Upper lobe of right lung (tissue), 1 donor: Measurements from ENCODE around the gene STARD13. TPM values are rescaled to one million over a fixed set of nuclear protein-coding genes. Genes with fewer than 3 reads are reported as not detected.

Experiments
- ATAC-seq: fragments of 200-7000 bp; cut with Tn5 transposase; one replicate; pipeline ENCODE4 v1.9.1; 2020; ENCODE audit warnings: mild to moderate bottlenecking, moderate library complexity
- DNase-seq: peaks from one replicate; pipeline ENCODE4 v3.0.0-alpha.2; 2020
- H3K27ac ChIP-seq: fragments of 200-600 bp; one replicate; pipeline ENCODE4 v1.8.0; 2022
- H3K27me3 ChIP-seq: fragments of 200-600 bp; one replicate; pipeline ENCODE4 v1.8.0; 2022; ENCODE audit warnings: mild to moderate bottlenecking
- H3K36me3 ChIP-seq: fragments of 200-600 bp; one replicate; pipeline ENCODE4 v1.8.0; 2022
- H3K4me1 ChIP-seq: fragments of 200-600 bp; one replicate; pipeline ENCODE4 v1.8.0; 2022
- H3K4me3 ChIP-seq: fragments of 200-600 bp; one replicate; pipeline ENCODE4 v1.8.0; 2022; ENCODE audit warnings: mild to moderate bottlenecking
- H3K9me3 ChIP-seq: fragments of 200-600 bp; one replicate; pipeline ENCODE4 v1.8.0; 2022
- intact Hi-C: fragments of 100-400 bp; cut with DNase I; formaldehyde crosslinking; loops from one replicate; pipeline ENCODE4 v1.11.0; 2022
- total RNA-seq: library from RNA; stranded (reverse); fragmentation: NEBNext Ultra II Directional; extraction: Animal tissue kit (Norgen Biotek cat#: 25700); gene quantifications from one replicate; pipeline ENCODE4 v1.2.1, GENCODE V29; 2021
- TF ChIP-seq, protein P1 (sequence below): fragments of 200-600 bp; IDR thresholded peaks from one replicate; pipeline ENCODE4 v1.8.0; 2022; ENCODE audit warnings: antibody characterized with exemption
- donor health status: DM: no; HTN: yes; CAD: no; lungs with severe emphysema.

The STARD13 gene
- total RNA-seq, 1 donor from 2014 or later, result 60.4 TPM

DNA sequence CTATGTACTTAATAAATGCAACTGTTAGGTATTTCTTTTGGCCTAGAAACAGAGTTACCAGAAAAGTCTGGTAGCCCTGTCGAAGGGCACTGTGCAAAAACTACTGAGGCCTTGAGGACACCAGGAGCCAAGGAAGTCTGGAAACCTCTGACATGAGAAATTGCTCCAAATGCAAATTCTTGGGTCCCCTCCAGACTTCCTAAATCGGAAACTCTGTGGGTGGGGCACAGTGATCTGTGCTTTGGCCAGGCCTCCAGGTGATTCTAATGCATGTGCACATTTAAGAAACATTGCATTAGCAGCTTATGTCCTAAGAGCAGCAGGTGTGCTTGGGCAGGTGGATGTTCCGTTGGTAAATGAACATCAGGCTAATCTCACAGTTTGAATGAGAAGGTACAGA, 50.0 kb downstream of the STARD13 start:
- ATAC-seq (no peak), DNase-seq (no peak)
- H3K4me1 ChIP-seq, result peaks cover 16% of the 10 kb centered on the region
- no peaks in the 10 kb centered on the region for H3K9me3 ChIP-seq
- TF ChIP-seq, protein P1, sequence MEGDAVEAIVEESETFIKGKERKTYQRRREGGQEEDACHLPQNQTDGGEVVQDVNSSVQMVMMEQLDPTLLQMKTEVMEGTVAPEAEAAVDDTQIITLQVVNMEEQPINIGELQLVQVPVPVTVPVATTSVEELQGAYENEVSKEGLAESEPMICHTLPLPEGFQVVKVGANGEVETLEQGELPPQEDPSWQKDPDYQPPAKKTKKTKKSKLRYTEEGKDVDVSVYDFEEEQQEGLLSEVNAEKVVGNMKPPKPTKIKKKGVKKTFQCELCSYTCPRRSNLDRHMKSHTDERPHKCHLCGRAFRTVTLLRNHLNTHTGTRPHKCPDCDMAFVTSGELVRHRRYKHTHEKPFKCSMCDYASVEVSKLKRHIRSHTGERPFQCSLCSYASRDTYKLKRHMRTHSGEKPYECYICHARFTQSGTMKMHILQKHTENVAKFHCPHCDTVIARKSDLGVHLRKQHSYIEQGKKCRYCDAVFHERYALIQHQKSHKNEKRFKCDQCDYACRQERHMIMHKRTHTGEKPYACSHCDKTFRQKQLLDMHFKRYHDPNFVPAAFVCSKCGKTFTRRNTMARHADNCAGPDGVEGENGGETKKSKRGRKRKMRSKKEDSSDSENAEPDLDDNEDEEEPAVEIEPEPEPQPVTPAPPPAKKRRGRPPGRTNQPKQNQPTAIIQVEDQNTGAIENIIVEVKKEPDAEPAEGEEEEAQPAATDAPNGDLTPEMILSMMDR, result no peak
- intact Hi-C loops, result no loop called here
- no peaks in the 10 kb centered on the region for H3K36me3 ChIP-seq
- H3K27ac ChIP-seq, result peak overlapping the region; percentile 14
- H3K4me3 ChIP-seq, result no peak overlapping the region
- no peaks in the 10 kb centered on the region for H3K27me3 ChIP-seq

DNA sequence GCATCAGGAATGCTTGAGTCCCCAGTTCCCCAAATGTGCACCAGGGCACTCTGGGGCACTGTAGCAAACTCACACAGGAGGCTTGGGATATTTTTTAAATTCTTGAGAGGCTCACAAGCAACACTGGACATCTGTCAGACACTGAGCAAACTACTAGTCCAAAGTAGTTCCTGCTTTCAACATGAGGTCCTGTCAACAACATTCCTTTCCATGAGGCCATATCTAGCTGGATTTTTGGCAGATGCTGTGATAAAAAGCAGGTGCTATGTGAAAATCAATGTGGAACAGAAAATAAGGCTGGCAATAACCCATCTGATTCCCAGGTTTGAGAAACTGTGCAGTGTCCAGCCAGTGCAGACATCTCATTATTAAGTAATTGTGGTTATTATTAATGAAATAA, 50.5 kb downstream of the STARD13 start:
- no peaks in the 10 kb centered on the region for H3K27me3 ChIP-seq
- ATAC-seq, result peak; percentile 88
- no peaks in the 10 kb centered on the region for H3K9me3 ChIP-seq
- peaks cover 19% of the 10 kb centered on the region for H3K4me1 ChIP-seq
- TF ChIP-seq, protein P1, result peak; percentile 11
- peak overlapping the region; percentile 14 for H3K27ac ChIP-seq
- no peak overlapping the region for H3K4me3 ChIP-seq
- no peak for DNase-seq
- no peaks in the 10 kb centered on the region for H3K36me3 ChIP-seq
- intact Hi-C loops, result no loop called here

DNA sequence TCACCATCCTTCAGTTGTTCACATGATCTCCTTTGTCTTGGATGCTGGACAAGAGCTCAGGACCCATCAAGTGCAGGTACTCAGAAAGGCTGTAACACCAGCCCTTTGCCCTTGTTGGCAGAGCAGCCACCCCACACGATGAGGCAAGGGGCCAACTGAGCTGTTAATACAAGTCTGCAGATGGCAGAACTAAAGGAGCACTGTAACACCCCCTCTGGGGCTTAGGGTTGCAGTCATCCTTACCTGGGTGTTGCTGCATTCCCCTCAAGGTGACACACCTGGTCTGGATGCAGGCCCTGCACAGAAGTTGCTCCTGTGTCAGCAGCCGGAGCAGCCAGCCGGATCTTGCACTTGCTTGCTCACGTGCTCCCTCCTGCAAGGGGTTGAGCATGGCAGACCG, 52.0 kb downstream of the STARD13 start:
- peak; percentile 52 for ATAC-seq
- peak; percentile 69 for DNase-seq
- TF ChIP-seq, protein P1, result no peak
- peaks cover 35% of the 10 kb centered on the region for H3K4me1 ChIP-seq
- no peaks in the 10 kb centered on the region for H3K36me3 ChIP-seq
- H3K27ac ChIP-seq, result no peak overlapping the region
- no peak overlapping the region for H3K4me3 ChIP-seq
- intact Hi-C loops, result no loop called here
- H3K27me3 ChIP-seq, result no peaks in the 10 kb centered on the region
- no peaks in the 10 kb centered on the region for H3K9me3 ChIP-seq

DNA sequence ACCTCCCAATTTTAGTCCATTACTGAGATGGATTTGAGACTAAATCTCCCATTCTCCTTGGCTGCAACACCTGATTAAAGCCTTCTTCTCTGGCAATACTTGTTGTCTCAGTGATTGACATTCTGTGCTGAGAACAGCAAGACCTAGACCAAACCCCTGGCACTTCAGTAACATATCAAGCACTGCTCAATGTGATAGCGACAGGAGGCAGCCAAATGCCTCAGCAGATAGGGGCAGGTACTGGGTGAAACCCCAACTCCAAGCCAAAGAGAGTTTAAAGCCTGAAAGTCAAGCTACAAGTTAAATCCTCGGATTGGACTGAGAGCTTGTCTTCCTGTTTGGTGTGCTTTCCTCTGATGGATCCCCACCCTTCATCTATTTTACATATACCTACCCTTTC, 52.7 kb downstream of the STARD13 start:
- DNase-seq (no peak), ATAC-seq (no peak)
- no peaks in the 10 kb centered on the region for H3K9me3 ChIP-seq
- no peaks in the 10 kb centered on the region for H3K27me3 ChIP-seq
- no peaks in the 10 kb centered on the region for H3K36me3 ChIP-seq
- peaks cover 41% of the 10 kb centered on the region for H3K4me1 ChIP-seq
- no peak overlapping the region for H3K4me3 ChIP-seq
- no peak overlapping the region for H3K27ac ChIP-seq
- intact Hi-C loops, result no loop called here
- TF ChIP-seq, protein P1, result no peak

DNA sequence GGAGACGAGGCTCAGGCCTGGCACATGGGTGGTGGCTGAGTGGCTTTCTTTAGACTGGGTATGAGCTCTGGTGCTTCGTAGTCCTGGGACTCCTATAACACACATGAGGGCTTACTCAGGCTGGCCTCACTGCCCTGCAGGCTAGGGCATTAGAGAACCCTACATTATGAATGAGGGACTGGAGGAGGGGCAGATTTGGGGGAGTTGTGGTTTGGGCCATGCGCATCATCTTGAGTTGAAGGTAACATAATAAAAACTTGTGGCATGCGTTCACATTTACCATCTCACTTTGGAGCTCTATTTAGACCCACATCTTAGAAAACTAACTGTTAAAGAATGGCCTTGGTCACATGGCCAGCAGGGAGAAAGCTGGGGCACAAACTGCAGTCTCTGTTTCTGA, 54.2 kb downstream of the STARD13 start:
- ATAC-seq (no peak), DNase-seq (no peak)
- Histone ChIP-seq H3K27me3 (no peaks in the 10 kb centered on the region), H3K4me1 (peaks cover 43% of the 10 kb centered on the region), H3K36me3 (no peaks in the 10 kb centered on the region), H3K27ac (no peak overlapping the region), H3K9me3 (no peaks in the 10 kb centered on the region), H3K4me3 (no peak overlapping the region)
- intact Hi-C loops, result no loop called here
- TF ChIP-seq, protein P1, result no peak
